ENCODE results near the gene TEX48.

The TEX48 gene

DNA sequence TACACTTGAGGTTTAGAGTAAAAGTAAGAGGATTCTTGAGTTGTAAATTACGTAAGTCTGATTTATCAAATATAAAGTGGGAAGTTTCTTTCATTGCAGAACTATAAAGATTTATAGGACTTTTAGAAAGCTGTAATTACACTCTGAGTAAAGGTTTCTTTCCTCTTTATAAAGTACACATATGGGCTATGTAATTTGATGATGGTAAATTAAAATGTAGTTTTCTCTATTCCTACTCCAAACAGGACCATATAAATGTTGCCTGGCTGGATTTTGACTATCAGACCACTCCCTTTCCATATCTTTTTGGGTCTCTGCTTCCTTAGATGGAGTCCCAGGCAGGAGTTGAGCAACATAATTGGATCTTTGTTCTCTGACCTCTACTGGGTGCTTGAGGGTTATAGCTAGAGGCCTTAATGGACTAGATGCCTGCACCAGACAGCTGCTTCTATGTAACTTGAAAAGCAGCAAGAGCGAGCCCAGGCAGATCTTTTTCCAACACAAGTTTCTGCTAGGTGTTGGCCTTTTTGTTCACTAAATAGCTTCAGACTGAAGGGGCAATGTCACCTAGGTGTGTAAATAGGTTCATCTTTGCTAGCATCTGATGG, 11.4 kb upstream of the TEX48 start:
- DNase-seq (ENCODE audit: low read depth), result no peak

- no peak for DNase-seq (ENCODE audit: low read depth)
Observed at GRCh38 chr9:114691956-114692295, 9.9 kb upstream of the TEX48 start.

GRCh38 chr9:114691046-114691955, 9.3 kb upstream of the TEX48 start:
- peak; percentile 55 for DNase-seq (ENCODE audit: low read depth)

- no peak for DNase-seq (ENCODE audit: low read depth)
Observed at GRCh38 chr9:114690308-114690707, 8.3 kb upstream of the TEX48 start.

DNA sequence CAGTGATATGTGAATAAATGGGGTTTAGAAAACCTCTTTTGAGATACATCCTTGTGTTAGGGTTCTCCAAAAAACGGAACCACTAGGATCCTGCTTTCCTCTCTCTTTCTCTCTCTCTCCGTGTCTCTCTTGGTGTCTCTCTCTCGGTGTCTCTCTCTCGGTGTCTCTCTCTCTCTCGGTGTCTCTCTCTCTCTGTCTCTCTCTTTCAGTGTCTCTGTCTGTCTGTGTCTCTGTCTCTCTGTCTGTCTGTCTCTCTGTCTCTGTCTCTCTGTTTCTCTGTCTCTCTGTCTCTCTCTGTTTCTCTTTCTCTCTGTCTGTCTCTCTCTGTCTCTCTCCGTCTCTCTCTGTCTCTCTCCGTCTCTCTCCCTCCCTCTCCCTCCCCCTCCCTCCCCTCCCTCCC, 7.8 kb upstream of the TEX48 start:
- DNase-seq (ENCODE audit: low read depth), result no peak

DNA sequence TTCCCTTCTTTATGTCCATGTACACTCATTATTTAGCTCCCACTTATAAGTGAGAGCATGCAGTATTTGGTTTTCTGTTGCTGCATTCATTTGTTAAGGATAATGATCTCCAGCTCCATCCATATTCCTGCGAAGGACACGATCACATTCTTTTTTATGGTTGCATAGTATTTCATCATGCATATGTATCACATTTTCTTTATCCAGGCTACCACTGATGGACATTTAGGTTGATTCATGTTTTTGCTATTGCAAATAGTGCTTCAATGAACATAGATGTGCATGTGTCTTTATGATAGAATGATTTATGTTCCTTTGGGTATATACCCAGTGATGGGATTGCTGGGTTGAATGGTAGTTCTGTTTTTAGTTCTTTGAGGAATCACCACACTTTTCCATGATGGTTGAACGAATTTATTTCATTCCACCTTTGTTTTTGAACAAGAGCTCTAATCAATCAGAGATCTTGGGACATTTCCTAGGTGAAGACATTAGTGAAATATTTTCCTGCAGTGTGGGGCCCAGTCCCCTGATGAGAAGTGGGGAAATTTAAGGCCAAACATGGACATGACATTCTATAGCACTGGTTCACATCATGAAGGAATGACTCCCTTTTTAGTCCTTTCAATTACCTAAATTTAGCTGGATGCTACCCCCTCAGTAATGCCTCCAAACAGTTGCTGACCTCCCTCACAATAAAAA, 7.1 kb upstream of the TEX48 start:
- DNase-seq (ENCODE audit: low read depth), result no peak

DNA sequence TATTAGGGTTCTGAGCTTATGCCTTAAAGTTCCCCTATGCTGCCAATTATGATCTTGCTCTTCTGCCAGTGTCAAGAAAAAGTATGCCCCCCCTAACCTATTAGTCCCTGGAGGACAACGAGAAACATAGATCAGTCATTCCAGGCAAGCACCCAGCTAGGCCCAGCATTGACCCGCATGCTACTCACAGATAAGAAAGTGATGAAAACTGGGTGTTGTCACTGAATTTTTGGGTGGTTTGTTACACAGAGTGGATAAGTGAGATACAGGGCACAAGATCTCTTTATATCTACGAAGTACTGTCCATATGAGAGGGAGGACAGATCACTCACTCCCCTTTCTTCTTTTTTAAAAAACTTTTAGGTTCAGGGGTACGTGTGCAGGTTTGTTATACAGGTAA, 6.4 kb upstream of the TEX48 start:
- no peak for DNase-seq (ENCODE audit: low read depth)

DNA sequence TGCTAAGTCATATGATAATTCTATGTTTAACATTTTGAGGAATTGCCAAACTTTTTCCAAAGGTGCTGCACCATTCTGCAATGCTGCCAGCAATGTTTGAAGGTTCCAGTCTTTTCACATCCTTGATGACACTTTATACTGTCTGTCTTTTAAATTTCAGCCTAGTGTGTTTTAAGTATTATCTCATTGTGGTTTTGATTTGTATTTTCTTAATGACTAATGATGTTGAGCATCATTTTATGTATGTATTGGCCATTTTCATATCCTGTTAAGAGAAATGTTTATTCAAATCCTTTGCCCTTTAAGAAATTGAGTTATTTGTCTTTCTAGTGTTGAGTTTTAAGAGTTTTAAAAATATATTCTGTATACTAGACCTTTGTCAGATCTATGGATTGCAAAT, 5.0 kb upstream of the TEX48 start:
- no peak for DNase-seq (ENCODE audit: low read depth)

GRCh38 chr9:114685951-114686350, 4.0 kb upstream of the TEX48 start:
- no peak for DNase-seq (ENCODE audit: low read depth)

GRCh38 chr9:114684036-114684435, 2.0 kb upstream of the TEX48 start:
- DNase-seq (ENCODE audit: low read depth), result no peak

- DNase-seq (ENCODE audit: low read depth), result no peak
Observed at GRCh38 chr9:114682846-114683245, 854 bp upstream of the TEX48 start.

GRCh38 chr9:114680259-114681001, 1.6 kb downstream of the TEX48 start:
- no peak for DNase-seq (ENCODE audit: low read depth)

GRCh38 chr9:114678795-114679194, 3.2 kb downstream of the TEX48 start:
- DNase-seq (ENCODE audit: low read depth), result no peak

GRCh38 chr9:114678130-114678529, 3.9 kb downstream of the TEX48 start:
- no peak for DNase-seq (ENCODE audit: low read depth)

DNA sequence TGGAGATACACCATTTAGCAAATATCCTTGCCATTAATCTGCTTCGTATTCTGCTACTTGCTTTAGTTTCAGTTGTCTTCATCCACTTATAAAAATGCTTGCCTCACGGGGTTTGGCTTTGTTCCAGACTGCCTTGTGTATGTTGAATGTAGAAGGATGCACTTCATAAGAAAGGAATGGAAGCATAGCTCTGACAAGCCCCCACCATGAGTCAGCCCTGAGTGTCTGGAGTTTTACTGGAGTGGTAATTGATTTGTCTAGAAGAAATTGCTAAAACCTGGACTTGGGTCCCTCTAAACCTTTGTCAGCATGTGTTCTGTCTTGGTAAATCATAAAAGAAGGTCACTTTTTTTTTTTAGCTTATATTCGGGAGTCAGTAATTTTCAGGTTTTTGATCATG, 4.6 kb downstream of the TEX48 start:
- no peak for DNase-seq (ENCODE audit: low read depth)

DNA sequence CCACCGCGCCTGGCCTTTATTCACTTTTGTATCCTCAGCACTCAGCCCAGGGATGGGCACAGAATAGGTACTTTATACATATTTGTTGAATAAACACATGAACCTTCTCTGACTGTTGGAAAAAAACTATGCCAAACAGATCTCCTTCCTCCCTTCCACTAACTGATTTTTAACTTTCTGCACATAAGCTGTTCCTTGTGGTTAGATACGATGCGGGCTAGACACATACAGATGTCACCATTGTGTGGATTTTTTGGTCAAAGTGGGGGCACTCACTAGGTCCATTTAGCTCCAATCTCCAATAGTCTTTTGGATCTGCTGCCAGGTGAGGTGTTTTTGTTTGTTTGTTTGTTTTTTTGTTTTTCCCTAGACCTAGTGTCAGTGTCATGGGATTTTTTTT, 5.1 kb downstream of the TEX48 start:
- no peak for DNase-seq (ENCODE audit: low read depth)

DNA sequence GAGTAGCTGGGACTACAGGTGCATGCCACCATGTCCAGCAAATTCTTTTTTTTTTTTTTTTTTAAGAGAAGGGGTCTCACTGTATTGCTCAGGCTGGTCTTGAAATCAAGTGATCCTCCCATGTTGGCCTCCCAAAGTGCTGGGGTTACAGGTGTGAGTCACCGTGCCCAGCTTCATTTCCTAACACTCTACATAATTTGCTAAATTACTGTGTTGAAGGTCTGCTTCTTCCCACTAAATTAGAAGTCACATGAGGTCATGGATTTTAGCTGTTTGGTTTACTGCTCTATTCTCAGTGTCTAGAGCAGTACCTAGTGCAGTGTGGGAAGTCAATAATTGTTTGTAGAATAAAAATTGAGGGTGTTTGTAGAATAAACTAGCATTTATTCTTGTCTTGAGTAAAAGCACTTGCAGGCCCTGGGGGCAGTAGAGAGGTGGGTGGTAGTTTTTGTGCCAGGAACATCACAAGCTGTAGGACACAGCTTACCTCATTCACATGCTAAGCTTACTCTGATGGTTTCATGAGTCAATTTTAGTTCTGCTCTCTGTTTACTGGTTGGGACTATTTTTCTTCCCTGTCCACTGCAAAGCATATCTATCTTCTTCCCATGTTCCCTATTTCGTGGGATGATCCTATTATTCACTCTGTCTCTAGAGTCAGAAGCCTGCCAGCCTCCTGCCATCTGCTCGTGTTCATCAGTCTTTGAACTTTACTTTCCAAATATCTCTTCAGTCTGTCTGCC, 7.0 kb downstream of the TEX48 start:
- no peak for DNase-seq (ENCODE audit: low read depth)

DNA sequence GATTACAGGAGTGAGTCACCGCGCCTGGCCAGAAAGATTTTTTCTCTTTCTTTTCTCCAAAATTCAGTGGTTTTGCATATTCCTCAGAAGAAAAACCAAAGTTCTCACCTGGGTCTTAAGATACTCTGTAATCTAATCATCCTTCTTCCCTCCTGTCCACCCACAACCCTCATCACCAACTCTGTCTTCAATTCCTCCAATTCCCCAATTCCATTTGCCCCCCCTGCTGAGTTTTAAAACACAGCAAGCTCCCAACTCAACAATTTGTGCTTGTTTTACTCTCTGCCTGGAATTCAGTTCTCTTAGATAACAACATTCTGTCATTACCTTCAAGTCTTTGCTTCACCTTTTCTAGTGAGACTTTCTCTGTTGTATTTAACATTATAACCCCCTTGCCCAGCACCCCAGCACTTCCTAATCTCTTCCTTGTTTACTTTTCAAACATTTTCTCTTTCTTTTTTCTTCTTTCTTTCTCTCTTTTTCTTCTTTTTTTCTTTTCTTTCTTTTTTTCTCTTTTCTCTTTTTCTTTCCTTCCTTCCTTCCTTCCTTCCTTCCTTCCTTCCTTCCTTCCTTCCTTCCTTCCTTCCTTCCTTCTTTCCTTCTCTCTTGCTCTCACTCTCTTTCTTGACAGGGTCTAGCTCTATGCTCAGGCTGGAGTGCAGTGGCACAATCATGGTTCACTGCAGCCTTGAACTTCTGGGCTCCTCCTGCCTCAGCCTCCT, 7.8 kb downstream of the TEX48 start:
- no peak for DNase-seq (ENCODE audit: low read depth)

DNA sequence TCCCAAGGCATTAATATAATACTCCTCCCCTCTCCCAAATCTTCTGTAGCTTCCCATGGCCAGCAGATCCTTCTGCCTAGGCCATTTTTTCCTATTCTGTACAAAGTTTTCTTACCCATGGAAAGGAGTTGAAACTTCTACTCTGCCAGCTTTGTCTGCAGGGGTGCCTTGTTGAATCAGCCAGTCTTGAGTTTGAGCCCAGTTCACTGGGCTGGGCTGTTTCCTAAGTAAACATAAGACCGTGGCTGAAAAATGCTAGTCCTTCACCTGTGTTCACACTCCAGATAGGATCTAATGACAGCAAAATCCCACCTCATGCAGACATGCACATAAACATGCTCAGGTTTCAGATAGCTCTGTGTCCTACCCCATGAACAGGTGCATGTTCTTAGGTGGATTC, 10.4 kb downstream of the TEX48 start:
- no peak for DNase-seq (ENCODE audit: low read depth)

GRCh38 chr9:114669961-114670360, 12.0 kb downstream of the TEX48 start:
- no peak for DNase-seq (ENCODE audit: low read depth)

- no peak for DNase-seq (ENCODE audit: low read depth)
Observed at GRCh38 chr9:114668146-114668545, 13.8 kb downstream of the TEX48 start.

Measured in activated T-helper 1 cell treated with Interleukin-2 at 50 U/mL for 16 hours (primary cell).